ENCODE measurements around the gene NLRP6.
A peak's percentile ranks its signal among the peaks of the same experiment; 100 is the strongest.
"Not testable (repeated sequence)": the region's sequence is repeated elsewhere in the genome, so short reads cannot be mapped to it uniquely, and the experiment has no call there.

Gene NLRP6

DNA sequence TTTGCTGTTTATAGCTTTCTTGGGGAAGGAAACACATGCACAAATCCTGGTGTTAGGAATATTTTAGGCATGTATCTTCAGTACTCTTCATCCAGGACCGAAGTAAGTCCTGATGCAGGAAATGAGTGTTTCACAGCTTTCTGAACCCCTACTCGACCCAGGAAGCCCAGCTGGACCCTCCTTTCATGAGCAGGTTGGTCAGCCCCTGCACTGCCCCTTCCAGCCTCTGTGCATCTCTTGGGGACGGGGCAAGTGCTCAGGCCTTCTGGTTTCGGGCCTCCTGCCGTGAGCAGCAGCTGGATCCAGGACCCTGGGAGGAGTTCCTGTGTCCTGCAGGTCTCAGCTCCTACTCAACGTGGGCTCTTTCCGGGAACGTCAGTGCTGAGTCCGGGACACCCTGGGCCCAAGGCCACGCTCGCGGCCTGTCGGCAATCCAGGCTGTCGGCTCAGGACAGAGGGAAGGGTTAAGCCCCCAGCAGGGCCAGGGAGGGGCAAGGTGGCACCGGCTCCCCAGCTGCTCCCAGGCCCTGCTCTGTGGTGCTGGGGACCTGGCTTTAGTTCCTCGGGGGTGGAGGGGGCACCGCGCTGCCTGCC lies 31.9 kb downstream of the NLRP6 start:
- DNase-seq = not testable (repeated sequence)

DNA sequence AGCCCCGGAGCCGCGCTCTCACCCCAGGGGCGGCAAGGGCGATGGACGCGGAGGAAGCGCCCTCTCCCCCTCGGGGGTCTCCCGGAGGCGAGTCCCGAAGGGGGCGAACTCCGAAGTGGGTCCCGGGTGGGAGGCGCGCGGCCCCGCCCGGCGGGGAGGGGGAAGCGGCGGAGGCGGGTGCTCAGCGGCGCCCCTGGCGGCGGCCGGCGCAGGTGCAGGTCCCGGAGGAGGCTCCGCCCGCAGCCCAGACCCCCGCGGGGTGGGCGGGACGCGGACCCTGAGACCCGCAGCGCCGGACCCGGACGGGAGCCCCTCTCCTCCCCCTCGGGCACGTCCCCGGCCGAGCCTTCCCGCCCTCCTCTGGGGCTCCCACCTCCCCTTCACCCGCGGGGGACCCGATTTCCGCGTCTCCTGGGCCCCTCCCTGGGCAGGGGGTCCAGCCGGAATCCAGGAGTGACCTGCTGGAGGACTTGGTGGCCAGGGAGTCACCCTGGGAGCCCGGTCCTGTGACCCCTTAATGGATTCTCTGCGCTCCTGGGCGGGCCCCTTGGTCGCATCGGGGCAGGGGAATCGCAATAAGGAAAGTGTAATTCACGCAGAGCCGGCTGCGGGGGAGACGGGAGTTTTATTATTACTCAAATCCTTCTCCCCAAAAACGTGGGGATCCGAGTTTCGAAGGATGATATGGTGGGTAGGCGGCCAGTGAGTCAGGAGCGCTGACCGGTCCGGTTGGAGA lies 33.0 kb downstream of the NLRP6 start:
- peak in 1 of 2 experiments; percentile 43 for DNase-seq

DNA sequence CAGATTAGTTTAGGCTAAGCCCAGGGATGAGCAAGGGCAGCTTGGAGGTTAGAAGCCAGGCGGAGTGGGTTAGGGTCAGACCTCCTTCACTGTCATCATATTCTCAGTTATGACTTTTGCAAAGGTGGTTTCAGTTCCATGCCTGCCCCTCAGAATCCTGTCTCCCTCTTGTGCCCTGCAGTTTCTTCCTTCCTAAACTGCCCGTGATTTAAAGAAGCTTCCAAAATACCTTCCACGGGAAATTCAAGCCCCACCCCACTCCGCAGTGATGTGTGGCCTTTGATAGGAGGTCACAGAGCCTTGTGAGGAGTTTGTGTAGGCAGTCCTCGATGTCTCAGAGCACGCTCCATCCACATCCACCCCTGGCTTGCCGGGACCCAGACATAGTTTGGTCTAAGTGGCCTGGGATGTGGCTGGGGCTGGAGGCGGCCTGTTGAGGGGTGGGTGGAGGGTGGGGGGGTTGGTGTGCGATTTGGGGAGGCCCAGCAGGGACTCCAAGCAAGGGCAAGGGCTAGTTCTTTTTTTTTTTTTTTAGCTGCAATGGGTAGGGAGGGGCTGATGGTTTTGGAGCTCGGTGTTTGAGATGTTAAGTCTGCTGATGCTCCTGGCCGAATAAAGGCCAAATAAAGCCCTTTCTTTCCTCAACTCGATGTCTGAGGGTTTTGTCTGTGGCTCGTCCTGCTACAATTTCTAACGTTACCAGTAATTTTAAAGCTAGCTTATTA lies 34.0 kb downstream of the NLRP6 start:
- DNase-seq = peak in 1 of 2 experiments; percentile 59

DNA sequence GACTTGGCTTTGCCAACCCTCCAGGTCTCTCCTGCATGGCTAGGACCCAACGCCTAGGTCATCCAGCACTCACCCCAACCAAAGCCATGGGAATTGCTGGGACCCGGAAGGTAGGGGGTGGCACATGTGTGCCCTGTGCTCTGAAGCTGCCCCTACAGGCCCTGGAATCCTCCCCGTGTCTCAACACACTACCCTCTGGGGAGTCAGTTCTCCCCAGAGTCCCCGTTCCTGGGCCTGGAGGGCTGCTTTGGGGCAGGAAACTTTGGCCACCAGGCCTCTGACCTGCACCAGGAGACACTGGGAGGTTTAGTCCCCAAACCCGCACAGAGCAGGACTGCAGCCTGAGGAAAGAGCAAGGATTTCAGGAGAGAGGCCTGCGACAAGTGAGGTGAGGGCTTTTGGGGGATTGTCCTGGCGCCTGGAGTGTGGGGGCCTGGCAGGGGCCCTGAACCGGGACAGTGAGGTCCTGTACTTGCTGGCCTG lies 35.1 kb downstream of the NLRP6 start:
- DNase-seq = peak in 1 of 2 experiments; percentile 40

DNA sequence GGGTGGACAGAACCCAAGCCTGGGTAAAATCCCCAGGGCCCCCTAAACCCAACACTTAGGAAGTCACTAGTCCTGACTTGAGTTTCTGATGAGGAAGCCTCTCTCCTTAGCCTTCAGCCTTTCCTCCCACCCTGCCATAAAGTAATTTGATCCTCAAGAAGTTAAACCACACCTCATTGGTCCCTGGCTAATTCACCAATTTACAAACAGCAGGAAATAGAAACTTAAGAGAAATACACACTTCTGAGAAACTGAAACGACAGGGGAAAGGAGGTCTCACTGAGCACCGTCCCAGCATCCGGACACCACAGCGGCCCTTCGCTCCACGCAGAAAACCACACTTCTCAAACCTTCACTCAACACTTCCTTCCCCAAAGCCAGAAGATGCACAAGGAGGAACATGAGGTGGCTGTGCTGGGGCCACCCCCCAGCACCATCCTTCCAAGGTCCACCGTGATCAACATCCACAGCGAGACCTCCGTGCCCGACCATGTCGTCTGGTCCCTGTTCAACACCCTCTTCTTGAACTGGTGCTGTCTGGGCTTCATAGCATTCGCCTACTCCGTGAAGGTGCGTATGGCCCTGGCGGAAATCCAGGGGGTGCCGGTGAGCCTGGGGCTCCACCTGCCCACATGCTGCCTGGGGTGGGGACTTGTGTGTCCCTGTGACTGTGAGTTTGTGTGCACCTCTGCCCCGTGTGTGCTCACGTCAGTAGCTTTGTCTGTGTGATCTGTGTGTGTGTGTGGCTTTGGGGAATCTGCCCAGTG lies 35.8 kb downstream of the NLRP6 start, which contains the start of gene IFITM1:
IFITM1 (plus strand) TSS at position 254 of the 767 bp plus-strand sequence; CDS start at position 385, 131 bp downstream.
- DNase-seq = peak; percentile 56 to 65

DNA sequence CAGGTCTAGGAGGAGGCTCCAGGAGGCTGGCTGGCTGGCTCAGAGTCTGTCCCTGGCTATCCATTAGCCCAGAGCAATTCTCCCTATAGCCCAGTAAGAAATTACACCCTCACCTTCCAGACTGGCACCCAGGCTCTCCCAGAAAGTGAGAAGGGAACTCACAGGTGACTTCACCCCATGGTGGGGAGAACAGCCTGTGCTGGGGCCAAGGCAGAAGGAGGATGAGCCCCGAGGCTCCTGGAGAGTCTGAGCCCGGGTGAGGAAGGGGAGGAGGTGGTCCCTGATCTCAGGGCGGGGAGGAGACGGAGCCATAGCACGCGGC lies 36.3 kb downstream of the NLRP6 start:
- DNase-seq = peak in 1 of 2 experiments; percentile 41

DNA sequence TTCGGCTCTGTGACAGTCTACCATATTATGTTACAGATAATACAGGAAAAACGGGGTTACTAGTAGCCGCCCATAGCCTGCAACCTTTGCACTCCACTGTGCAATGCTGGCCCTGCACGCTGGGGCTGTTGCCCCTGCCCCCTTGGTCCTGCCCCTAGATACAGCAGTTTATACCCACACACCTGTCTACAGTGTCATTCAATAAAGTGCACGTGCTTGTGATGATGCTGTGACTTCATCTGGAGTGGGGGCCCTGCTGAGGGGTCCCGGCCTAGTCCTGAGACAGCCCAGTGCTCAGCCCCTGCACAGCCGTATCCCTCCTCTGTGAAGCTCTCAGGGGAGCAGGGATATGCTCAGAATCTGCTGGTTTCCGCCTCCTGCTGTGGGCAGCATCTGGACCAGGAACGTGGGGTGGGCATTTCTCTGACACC lies 36.9 kb downstream of the NLRP6 start:
- peak; percentile 33 to 44 for DNase-seq

DNA sequence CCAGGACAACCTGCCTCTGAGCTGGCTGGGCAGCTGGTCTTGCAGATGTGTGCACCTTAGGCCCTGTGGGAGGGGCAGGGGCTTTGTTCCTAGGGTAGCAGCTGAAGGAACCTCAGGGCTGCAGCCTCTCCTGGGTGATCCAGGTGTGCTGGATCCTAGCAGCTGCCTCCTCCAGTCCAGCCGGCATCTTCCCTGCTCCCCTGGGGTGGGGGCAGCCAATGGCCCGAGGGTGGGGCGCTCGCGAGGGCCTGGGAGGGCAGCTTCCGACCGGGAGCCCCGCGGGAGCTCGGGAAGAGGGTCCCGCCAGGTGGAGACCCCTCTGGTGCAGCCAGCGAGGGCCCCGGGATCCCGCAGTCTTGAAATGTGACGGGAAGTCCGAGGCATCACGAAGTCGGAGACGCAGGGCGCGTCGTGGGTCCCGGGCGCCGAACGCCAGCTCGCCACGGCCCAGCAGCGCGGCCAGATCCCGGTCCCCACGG lies 37.3 kb downstream of the NLRP6 start:
- peak in 1 of 2 experiments; percentile 40 for DNase-seq

DNA sequence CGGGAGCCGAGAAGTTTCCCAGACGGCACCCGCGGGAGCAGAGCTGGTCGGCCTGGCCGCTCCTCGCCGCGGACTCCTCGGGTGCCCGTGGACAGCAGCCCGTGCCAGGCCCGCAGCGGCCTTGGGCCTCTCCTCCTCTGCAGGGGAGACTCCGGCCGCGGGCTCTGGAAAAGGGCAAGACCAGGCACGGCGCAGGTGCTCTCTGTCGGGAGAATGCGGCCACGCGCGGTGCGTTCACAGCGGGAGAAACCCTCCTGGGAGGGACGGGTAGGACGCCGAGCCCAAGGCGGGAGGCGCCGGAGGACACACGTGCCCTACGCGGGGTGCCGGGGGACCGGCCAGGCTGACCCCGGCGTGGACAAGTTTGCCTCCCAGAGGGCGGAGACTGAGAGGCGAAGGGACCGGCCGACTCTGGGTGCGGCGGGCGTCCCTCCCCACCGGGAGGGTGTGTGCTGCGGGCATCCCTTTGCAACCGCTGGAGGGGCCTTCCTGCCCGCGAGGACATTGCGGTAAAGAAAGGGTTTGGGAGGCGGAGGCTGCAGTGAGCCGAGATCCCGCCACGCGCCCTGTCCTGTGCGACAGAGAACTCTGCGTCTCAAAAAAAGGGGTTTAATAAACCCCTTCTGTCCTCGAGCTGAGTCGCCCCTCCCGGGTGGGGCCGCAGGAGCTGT lies 38.0 kb downstream of the NLRP6 start:
- DNase-seq = peak; percentile 34 to 43

DNA sequence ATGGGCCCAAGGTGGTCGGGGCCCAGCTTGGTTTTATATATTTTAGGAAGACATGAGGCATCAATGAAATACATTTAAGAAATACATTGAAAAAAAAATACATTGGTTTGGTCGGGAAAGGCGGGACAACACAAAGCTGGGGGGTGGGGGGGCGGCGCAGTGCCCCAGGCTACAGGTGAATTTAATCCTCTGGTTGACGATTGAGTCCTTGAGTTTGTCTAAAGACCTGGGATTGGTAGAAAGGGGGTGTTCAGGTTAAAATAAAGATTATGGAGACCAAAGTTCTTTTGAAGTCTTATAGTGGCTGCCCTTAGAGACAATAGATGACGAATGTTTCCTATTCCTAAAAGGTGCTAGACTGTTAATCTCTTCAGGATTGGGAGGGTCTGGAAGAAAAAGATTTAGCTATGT lies 38.7 kb downstream of the NLRP6 start:
- DNase-seq = no peak

DNA sequence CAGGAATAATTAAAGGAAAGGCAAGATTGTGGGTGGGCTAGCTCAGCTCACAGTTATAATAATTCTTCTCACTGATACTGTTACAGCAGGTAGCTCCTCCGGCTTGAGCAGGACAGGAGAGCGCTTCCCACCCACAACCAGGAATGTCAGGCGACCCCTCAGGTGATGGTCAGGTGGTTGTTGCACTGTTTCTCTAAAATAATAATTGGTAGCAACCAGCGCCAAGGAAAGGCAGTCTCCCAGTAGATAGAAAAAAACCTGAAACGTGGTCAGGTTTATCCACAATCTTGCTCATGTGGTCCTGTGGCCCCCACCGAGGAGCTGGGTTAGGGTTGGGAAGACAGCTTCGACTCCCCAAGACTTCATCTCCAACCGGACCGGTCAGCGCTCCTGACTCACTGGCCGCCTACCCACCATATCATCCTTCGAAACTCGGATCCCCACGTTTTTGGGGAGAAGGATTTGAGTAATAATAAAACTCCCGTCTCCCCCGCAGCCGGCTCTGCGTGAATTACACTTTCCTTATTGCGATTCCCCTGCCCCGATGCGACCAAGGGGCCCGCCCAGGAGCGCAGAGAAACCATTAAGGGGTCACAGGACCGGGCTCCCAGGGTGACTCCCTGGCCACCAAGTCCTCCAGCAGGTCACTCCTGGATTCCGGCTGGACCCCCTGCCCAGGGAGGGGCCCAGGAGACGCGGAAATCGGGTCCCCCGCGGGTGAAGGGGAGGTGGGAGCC lies 39.6 kb downstream of the NLRP6 start:
- DNase-seq = not testable (repeated sequence)

DNA sequence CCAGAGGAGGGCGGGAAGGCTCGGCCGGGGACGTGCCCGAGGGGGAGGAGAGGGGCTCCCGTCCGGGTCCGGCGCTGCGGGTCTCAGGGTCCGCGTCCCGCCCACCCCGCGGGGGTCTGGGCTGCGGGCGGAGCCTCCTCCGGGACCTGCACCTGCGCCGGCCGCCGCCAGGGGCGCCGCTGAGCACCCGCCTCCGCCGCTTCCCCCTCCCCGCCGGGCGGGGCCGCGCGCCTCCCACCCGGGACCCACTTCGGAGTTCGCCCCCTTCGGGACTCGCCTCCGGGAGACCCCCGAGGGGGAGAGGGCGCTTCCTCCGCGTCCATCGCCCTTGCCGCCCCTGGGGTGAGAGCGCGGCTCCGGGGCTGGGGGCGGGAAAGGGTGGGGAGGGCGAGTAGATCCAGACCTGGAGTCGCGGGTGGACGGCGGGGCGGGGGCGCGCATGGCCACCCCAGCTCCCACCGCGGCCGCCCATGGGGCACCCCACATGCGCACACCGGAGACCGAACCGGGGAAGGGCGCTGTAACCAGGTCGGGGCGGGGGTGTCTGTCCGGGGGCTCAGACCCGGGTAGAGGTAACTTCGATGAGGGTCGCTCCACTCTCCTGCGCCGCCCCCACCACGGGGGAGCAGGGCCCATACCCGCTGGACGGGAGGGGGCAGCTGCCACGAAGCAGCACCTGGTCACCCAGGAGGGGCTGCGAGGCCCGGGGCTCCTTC lies 40.4 kb downstream of the NLRP6 start:
- not testable (repeated sequence) for DNase-seq

DNA sequence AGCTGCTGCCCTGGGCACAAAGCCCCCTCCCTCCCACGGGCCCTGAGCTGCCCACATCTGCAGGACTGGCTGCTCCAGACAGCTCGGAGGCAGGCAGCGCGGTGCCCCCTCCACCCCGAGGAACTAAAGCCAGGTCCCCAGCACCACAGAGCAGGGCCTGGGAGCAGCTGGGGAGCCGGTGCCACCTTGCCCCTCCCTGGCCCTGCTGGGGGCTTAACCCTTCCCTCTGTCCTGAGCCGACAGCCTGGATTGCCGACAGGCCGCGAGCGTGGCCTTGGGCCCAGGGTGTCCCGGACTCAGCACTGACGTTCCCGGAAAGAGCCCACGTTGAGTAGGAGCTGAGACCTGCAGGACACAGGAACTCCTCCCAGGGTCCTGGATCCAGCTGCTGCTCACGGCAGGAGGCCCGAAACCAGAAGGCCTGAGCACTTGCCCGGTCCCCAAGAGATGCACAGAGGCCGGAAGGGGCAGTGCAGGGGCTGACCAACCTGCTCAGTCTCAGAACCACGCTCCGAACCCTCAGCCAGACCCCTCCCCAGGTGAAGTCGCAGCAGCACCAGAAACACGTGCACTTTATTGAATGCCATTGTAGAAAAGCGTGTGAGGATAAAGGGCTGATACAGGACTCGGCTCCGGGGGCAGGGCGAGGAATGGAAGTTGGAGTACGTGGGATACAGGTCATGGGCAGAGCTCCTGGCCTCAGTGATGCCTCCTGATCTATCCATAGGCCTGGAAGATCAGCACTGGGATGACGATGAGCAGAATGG lies 41.1 kb downstream of the NLRP6 start:
- not testable (repeated sequence) for DNase-seq

DNA sequence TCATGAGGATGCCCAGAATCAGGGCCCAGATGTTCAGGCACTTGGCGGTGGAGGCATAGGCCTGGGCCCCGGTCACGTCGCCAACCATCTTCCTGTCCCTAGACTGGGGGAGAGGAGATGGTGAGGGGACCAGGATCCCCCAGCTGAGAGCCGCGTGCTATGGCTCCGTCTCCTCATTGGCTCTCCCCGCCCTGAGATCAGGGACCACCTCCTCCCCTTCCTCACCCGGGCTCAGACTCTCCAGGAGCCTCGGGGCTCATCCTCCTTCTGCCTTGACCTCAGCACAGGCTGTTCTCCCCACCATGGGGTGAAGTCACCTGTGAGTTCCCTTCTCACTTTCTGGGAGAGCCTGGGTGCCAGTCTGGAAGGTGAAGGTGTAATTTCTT lies 41.7 kb downstream of the NLRP6 start:
- DNase-seq = not testable (repeated sequence)

DNA sequence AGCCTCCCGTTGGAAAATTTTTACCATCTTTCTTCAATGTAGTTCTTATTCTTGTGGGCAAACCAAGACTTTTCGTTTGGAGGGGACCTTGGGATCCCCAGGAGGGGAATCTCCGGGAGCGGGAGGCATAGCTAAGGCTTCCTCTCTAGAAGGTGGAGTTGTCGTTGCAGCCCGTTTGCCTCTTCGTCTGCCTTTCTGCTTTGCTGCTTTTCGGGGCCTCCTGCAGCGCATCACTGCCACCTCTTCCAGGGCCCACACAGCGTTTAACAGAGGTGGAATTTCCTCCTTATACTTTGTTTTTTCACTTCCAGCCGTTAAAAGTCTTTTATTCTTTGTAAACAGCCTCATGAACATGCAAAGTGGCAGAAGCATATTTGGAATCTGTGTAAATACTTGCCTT lies 45.9 kb downstream of the NLRP6 start:
- DNase-seq = no peak

DNA sequence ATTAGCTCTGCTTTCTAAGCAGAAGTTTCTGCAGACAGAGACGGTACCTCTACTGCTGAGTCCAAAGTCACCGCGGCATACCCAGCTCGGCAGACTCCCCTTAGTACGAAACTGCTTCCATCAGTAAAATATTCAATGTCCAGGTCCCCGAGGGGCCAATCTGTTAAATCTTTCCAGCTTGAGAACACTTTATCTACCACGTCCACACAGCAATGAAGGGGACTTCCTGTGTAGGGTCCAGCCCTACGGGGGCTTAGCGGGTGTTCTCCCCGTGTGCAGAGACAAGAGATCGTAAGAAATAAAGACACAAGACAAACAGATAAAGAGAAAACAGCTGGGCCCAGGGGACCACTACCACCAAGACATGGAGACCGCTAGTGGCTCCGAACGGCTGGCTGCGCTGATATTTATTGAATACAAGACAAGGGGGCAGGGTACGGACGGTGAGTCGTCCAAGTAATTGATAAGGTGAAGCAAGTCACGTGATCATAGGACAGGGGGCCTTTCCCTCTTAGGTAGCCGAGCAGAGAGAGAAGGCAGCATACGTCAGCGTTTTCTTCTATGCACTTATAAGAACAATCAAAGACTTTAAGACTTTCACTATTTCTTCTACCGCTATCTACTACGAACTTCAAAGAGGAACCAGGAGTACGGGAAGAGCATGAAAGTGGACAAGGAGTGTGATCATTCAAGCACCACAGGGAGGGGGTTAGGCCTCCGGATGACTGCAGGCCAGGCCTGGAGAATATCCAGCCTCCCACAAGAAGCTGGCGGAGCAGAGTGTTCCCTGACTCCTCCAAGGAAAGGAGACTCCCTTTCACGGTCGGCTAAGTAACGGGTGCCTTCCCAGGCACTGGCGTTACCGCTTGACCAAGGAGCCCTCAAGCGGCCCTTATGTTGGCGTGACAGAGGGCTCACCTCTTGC lies 46.6 kb downstream of the NLRP6 start:
- DNase-seq = not testable (repeated sequence)

DNA sequence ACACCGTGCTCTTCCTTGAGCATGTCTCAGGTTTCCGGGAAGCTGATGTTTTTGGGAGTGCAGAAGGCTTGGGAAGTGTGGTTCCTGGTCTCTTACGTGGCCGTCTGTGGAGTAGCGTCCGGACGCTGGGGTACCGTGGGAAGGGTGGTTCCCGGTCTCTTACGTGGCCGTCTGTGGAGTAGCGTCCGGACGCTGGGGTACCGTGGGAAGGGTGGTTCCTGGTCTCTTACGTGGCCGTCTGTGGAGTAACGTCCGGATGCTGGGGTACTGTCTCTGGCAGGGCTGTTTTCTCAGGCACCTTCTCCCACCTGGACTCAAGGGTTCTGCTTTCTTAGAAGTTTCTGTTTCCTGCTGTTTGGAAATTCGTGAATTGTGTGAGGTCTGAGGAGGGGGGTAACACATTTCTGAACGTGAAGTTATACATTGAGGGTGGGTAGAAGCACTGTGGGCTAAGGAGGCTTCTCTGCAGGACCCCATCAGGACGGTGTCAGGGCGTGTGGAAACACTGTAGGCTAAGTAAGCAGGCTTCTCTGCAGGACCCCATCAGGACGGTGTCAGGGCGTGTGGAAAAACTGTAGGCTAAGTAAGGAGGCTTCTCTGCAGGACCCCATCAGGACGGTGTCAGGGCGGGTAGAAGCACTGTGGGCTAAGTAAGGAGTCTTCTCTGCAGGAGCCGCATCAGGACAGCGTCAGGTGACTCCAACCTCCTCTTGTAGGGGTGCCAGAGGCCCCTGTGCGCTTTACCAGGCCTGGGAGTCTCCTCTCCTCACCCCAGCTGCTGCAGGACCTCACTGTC lies 47.8 kb downstream of the NLRP6 start:
- DNase-seq = no peak

DNA sequence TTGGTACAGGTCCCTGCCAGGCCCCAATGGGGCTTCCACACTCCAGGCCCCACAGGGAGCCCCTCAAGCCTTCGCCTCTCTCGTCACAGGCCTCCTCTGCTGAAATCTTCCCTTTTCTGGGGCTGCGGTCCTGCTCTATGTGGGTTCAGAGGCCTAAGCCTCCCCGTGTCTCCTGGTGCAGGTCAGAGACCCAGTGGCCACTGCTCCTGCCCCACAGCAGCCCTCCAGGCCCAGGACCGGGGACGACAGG lies 48.3 kb downstream of the NLRP6 start:
- DNase-seq = no peak
